HT1080 (cell line): Measurements from ENCODE around the gene RNF157. TPM values are rescaled to one million over a fixed set of nuclear protein-coding genes. Genes with fewer than 3 reads are reported as not detected.
"Not testable (repeated sequence)": the region's sequence is repeated elsewhere in the genome, so short reads cannot be mapped to it uniquely, and the experiment has no call there.

ENCODE experiments used
- DNase-seq: peaks from one replicate; pipeline ENCODE4 v3.0.0-alpha.2; 2015; ENCODE audit warnings: low read depth
- total RNA-seq: library from RNA; depleted of rRNA; stranded (reverse); fragments of >200 nt; shearing (Covaris generic); gene quantifications from 2 replicates; pipeline ENCODE4 v1.2.3, GENCODE V29; 2014

Gene RNF157
- total RNA-seq, 1 experiment from 2014 or later = 0.10 TPM

GRCh38 chr17:76236603-76237002 lies 3.7 kb downstream of the RNF157 start:
- no peak for DNase-seq

GRCh38 chr17:76235883-76236282 lies 4.4 kb downstream of the RNF157 start:
- DNase-seq = no peak

GRCh38 chr17:76234354-76234679 lies 6.0 kb downstream of the RNF157 start:
- no peak for DNase-seq

- DNase-seq = no peak
Measured at GRCh38 chr17:76233588-76234353, 6.5 kb downstream of the RNF157 start.

GRCh38 chr17:76232342-76232741 lies 8.0 kb downstream of the RNF157 start:
- DNase-seq = no peak

GRCh38 chr17:76226749-76227148 lies 13.5 kb downstream of the RNF157 start:
- not testable (repeated sequence) for DNase-seq

GRCh38 chr17:76225373-76226086 lies 14.8 kb downstream of the RNF157 start:
- DNase-seq = not testable (repeated sequence)

GRCh38 chr17:76223802-76224201 lies 16.5 kb downstream of the RNF157 start:
- no peak for DNase-seq

GRCh38 chr17:76219670-76220383 lies 20.5 kb downstream of the RNF157 start:
- no peak for DNase-seq

- no peak for DNase-seq
Measured at GRCh38 chr17:76217081-76217480, 23.2 kb downstream of the RNF157 start.

- DNase-seq = no peak
Measured at GRCh38 chr17:76213491-76213890, 26.8 kb downstream of the RNF157 start.

- no peak for DNase-seq
Measured at GRCh38 chr17:76208120-76208519, 32.2 kb downstream of the RNF157 start.

GRCh38 chr17:76207275-76208059 lies 32.8 kb downstream of the RNF157 start:
- DNase-seq = no peak

- not testable (repeated sequence) for DNase-seq
Measured at GRCh38 chr17:76205542-76206144, 34.6 kb downstream of the RNF157 start.

GRCh38 chr17:76204277-76204676 lies 36.0 kb downstream of the RNF157 start:
- DNase-seq = peak; percentile 71

GRCh38 chr17:76200354-76200753 lies 39.9 kb downstream of the RNF157 start:
- DNase-seq = no peak

GRCh38 chr17:76199469-76199868 lies 40.8 kb downstream of the RNF157 start:
- DNase-seq = no peak

- no peak for DNase-seq
Measured at GRCh38 chr17:76198702-76199101, 41.6 kb downstream of the RNF157 start.

- no peak for DNase-seq
Measured at GRCh38 chr17:76197911-76198310, 42.4 kb downstream of the RNF157 start.

GRCh38 chr17:76196675-76197074 lies 43.6 kb downstream of the RNF157 start:
- DNase-seq = no peak
